HG02981 (cell line): Measurements from ENCODE around the gene CX3CR1.
A peak's percentile ranks its signal among the peaks of the same experiment; 100 is the strongest.
"Not testable (repeated sequence)": the region's sequence is repeated elsewhere in the genome, so short reads cannot be mapped to it uniquely, and the experiment has no call there.

ENCODE experiments used
- ATAC-seq: cut with Tn5 transposase; IDR thresholded peaks from one replicate; pipeline ENCODE4 v1.9.1; 2021; ENCODE audit warnings: mild to moderate bottlenecking, moderate library complexity; ENCODE audit not compliant: unreplicated experiment

CX3CR1 gene

DNA sequence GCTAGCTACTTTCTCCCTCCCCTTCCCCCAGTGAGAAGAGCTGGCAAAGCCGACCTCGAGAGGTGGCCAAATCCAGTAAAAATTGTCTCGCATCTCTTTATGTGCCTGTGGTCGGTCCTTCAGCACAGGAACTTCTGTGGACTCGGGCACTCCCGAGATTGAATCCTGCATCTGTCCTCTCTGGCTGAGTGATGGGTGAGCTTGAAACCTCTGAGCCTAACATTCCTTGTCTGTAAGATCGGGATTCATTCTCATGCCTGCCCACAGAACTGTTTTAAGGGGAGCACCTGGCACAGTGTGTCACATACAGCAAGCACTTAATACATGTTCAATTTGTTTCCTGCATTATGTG, 11.3 kb downstream of the CX3CR1 start:
- ATAC-seq = no peak

- peak; percentile 54 for ATAC-seq
Measured at GRCh38 chr3:39267631-39268548, 11.9 kb downstream of the CX3CR1 start.

DNA sequence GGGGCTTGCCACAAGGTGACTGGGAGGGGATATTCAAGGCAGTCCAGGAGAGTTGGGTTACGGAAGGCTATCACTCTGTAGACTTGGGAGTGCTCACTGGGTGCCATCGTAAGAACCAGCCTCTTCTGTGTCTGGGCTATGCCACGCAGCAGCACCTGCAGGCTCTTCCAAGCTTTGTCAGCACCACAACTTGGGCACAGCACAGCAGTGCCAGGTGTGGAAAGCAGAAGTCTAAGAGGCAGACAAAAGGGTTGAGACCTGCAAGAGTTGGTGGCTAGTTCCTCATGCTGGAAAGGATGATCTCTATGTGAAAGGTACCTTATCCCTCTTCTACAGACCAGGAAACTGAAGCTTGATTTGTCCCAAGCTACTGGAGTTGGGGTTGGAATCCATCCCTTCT, 15.8 kb downstream of the CX3CR1 start:
- no peak for ATAC-seq

- no peak for ATAC-seq
Measured at GRCh38 chr3:39263576-39263975, 16.3 kb downstream of the CX3CR1 start.

- ATAC-seq = no peak
Measured at GRCh38 chr3:39262846-39263245, 17.0 kb downstream of the CX3CR1 start.

- no peak for ATAC-seq
Measured at GRCh38 chr3:39261726-39262125, 18.1 kb downstream of the CX3CR1 start.

DNA sequence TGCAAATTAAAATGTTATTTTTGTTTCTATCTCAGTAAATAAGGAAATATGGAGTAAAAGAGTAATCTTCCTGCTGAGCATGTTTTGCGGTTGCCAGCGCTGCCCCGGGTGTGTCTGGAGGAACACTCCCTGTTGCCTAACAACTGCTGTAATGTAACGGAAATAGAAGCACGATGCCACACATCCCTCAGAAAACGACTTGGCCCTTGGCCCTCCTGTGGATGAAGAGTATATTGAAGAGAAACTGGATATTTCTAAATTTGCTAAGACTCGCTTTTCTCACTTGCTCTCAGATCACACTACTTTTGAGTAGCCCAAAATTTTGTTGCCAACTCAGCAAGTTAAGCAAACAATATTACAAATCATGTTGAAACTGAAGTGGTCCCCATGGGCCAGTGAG, 18.9 kb downstream of the CX3CR1 start:
- peak; percentile 82 for ATAC-seq

- no peak for ATAC-seq
Measured at GRCh38 chr3:39260318-39260717, 19.5 kb downstream of the CX3CR1 start.

GRCh38 chr3:39255503-39256325, 24.1 kb downstream of the CX3CR1 start:
- peak; percentile 98 for ATAC-seq

GRCh38 chr3:39254806-39255449, 24.9 kb downstream of the CX3CR1 start:
- ATAC-seq = no peak

- no peak for ATAC-seq
Measured at GRCh38 chr3:39251576-39251975, 28.3 kb downstream of the CX3CR1 start.

DNA sequence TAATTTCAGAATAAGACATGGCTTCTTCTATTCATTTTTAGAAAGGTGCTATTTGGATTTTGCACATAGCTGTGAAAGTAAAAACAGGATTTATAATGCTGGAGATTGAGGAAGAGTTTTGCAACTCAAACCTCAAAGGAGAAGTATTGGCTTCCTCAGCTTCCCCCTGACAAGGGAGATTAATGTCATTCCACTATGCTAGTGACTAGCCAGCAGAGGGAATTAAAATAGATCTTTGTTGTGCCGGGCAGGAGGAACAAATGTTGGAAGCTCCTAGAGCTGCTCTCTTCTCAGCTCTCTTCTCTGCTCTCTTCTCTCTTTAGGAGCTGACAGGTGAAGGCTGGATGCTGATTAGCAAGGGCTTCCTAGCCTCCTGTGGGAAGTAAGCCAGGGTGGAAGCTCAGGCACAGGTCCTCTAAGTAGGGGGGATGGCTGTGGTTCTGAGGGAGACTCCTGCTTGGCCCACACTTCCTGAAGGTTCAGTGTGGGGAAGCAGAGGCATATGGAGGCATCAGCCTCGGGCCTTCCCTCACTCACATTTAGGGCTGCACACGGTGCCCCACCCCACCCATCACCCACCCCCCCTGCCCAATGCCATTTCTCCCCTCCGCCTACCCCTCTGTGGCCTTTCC, 29.6 kb downstream of the CX3CR1 start:
- no peak for ATAC-seq

DNA sequence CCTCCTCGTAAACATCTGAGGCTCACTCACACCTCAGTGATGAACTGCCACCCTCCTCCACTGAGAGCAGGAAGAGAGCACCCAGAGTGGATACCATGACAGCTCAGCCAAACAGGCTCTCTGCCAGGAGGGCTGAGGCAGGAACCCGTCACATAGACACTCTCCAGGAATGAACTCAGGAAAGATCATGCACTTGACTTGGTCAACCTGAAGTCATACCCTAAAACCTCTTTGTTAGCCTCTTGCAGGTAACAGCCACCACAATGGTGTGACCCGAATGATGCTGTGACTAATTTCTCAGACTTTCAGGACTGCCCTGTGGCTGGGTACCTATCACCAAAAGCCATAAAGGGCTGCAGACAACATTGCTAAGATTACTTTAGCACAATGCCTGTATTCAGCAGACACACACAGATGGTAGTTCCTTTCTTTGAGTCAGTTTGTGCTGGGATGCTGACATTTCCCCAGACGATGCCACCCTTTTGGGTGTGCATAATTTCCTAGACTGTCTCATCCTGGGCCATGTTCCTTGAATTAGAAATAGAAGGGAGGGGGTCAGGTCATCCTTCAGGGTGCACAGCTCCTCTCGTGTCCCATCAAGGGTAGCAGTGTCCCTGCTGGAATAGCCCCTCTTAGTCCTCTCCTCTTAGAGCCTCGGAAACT, 30.3 kb downstream of the CX3CR1 start:
- no peak for ATAC-seq

GRCh38 chr3:39241561-39241960, 38.3 kb downstream of the CX3CR1 start:
- ATAC-seq = no peak

DNA sequence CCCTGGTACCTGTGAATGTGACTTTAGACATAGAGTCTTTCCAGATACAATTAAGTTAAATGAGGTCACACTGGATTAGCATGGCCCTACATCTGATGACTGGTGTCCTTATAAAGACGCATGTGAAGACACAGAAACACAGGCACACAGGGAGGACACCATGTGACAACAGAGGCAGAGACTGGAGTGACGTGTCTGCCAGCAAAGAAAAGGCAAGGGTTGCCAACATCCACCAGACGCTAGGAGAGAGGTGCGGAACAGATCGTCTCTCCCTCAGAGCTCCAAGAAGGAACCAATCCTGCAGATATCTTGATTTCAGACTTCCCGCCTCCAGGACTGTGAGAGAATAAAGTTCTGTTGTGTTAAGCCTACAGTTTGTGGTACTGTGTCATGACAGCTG, 42.8 kb downstream of the CX3CR1 start:
- ATAC-seq = no peak

- no peak for ATAC-seq
Measured at GRCh38 chr3:39234651-39235050, 45.2 kb downstream of the CX3CR1 start.

DNA sequence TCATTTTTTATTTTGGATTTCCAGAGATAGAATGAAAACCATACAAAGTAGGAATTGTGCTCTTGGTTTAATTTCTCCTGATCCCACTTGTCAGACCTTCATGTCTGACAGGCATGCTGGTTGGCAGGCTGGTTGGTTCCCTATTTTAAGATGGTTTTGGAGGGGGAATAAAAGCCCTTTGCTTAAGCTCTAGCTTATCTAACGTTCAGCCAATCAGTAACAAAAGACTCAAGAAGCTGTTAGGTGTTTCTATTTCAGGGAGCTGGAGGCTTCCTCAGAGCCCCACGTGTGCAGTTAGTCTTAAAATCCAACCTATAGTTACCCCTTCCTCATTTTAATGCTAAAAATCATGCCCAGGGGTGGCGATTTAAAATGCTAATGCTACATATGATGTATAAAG, 47.0 kb downstream of the CX3CR1 start:
- ATAC-seq = no peak

GRCh38 chr3:39230453-39230852, 49.4 kb downstream of the CX3CR1 start:
- ATAC-seq = no peak

DNA sequence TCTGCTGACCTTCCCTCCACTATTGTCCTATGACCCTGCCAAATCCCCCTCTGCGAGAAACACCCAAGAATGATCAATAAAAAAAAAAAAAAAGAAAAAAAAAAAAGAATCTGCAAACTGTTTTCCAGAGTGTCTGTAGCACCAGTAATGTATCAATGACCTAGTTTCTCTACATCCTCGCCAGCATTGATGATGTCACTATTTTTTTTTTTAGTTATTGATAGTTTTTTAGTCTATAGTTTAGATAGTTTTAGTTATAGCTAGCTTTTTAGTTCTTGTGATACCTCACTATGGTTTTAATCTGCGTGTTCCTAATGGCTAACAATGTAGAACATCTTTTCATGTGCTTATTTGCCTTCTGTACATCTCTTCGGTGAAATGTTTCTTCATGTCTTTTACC, 51.3 kb downstream of the CX3CR1 start:
- ATAC-seq = no peak

- not testable (repeated sequence) for ATAC-seq
Measured at GRCh38 chr3:39227596-39227995, 52.2 kb downstream of the CX3CR1 start.
